HFF-Myc (cell line): ENCODE results near the gene FNDC3B.

Experiments
- DNase-seq: peaks from one replicate; pipeline ENCODE4 v3.0.0-alpha.2; 2011; ENCODE audit warnings: low read depth; ENCODE audit errors: extremely low read depth
- H3K4me3 ChIP-seq: replicated peaks from 2 replicates; pipeline ENCODE4 v1.5.1; 2011; ENCODE audit warnings: low read depth, mild to moderate bottlenecking, control low read depth, low read length
- CTCF ChIP-seq: IDR thresholded peaks from 2 replicates; pipeline ENCODE4 v1.5.1; 2012; ENCODE audit warnings: mild to moderate bottlenecking, low read depth, low read length, control low read depth; ENCODE audit errors: missing control alignments

FNDC3B gene

GRCh38 chr3:172103724-172104123 lies 64.3 kb downstream of the FNDC3B start:
- no peak overlapping the region for H3K4me3 ChIP-seq
- no peak for TF ChIP-seq CTCF
- no peak for DNase-seq

GRCh38 chr3:172104471-172105072 lies 65.2 kb downstream of the FNDC3B start:
- DNase-seq = no peak
- no peak overlapping the region for H3K4me3 ChIP-seq
- TF ChIP-seq CTCF = no peak

GRCh38 chr3:172106037-172106954 lies 66.9 kb downstream of the FNDC3B start:
- H3K4me3 ChIP-seq = no peak overlapping the region
- no peak for TF ChIP-seq CTCF

GRCh38 chr3:172106989-172107388 lies 67.6 kb downstream of the FNDC3B start:
- no peak for DNase-seq
- no peak overlapping the region for H3K4me3 ChIP-seq
- TF ChIP-seq CTCF = no peak

More at GRCh38 chr3:172106037-172106954, 66.9 kb downstream of the FNDC3B start:
- DNase-seq = no peak

GRCh38 chr3:172107403-172107802 lies 68.0 kb downstream of the FNDC3B start:
- no peak for DNase-seq
- TF ChIP-seq CTCF = no peak
- H3K4me3 ChIP-seq = no peak overlapping the region

DNA sequence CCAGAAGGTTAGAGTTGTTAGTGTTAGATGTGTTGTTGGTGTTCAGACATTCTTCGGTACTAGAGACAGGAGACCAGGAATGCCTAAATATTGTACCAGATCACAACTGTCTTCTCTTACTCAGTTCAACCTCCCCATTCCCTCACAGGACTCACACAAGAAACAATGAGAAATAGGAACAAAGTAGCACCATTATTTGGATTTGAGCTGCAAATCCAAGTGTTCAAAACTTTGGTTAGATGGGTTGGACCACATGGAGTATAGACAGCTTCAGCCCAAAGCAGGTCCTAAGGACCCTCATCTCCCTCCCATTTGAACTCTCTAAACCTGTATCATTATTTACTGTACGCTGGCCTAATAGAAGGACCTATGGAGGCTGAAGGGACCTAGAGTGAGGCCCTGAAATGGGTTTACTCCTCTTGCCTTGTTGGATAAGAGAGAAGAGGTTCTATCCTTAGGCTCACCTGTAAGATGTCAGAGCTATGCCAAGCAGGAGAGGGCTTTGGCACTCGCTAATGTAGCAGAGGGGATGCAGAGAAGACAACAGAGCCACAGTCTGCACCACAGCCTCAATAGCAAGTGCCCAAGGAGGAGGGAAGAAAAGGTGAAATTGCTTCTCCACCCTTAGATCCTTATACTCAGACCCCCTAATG lies 70.9 kb downstream of the FNDC3B start:
- DNase-seq = no peak
- TF ChIP-seq CTCF = no peak
- no peak overlapping the region for H3K4me3 ChIP-seq
